ENCODE data around the gene TSBP1.
"Not testable (repeated sequence)": the region's sequence is repeated elsewhere in the genome, so short reads cannot be mapped to it uniquely, and the experiment has no call there.

Gene TSBP1

DNA sequence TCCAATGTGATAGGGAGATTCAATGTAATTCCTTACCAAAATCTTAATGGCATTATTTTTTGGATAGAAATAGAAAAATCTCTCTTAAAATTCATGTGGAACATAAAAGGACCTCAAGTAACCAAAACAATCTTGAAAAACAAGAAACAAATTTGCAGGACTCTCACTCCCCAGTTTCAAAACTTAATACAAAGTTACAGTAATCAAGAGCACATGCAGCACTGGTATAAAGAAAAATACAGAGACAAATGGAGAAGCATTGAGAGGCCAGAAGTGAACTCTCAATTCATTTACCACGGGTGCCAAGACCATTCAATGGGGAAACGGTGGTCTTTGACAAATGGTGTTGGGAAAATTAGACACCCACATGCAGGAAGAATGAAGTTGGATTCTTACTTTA, 7.8 kb upstream of the TSBP1 start:
- DNase-seq (ENCODE audit: low read depth): no peak
- TF ChIP-seq, protein P1, sequence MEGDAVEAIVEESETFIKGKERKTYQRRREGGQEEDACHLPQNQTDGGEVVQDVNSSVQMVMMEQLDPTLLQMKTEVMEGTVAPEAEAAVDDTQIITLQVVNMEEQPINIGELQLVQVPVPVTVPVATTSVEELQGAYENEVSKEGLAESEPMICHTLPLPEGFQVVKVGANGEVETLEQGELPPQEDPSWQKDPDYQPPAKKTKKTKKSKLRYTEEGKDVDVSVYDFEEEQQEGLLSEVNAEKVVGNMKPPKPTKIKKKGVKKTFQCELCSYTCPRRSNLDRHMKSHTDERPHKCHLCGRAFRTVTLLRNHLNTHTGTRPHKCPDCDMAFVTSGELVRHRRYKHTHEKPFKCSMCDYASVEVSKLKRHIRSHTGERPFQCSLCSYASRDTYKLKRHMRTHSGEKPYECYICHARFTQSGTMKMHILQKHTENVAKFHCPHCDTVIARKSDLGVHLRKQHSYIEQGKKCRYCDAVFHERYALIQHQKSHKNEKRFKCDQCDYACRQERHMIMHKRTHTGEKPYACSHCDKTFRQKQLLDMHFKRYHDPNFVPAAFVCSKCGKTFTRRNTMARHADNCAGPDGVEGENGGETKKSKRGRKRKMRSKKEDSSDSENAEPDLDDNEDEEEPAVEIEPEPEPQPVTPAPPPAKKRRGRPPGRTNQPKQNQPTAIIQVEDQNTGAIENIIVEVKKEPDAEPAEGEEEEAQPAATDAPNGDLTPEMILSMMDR (conservative IDR thresholded peaks at IDR 0.05; ENCODE audit: control insufficient read depth, insufficient read depth, low read depth, low read length): no peak

DNA sequence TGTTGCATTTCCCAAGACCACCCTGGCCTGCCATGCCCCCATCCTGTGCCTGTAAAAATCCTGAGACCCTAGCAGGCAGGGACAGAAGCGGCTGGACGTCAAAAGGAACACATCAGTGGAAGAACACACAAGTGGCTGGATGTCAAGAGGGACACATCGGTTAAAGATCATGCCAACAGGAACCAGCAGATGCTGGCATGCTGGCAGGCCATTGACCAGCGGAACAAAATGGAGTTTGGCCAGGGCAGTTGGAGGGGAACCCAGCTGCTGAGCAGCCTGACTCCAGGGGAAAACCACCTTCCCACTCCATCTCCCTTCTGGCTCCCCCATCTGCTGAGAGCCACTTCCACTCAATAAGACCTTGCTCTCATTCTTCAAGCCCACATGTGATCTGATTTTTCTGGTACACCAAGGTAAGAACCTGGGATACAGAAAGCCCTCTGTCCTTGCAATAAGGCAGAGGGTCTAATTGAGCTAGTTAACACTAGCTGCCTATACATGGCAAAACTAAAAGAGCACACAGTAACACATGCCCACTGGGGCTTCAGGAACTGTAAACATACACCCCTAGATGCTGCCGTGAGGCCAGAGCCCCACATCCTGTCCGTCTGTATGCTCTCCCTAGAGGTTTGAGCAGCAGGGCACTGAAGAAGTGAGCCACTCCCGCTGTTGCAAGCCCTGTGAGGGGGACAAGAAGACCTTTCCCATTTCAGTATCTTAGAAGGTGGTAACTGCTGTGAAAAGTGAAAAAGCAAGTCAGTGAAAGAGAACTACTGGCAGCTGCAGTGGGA, 4.2 kb upstream of the TSBP1 start:
- TF ChIP-seq, protein P1 (conservative IDR thresholded peaks at IDR 0.05; ENCODE audit: control insufficient read depth, insufficient read depth, low read depth, low read length): no peak
- H3K4me3 ChIP-seq (ENCODE audit: control insufficient read depth, low read depth, low read length): no peak overlapping the region
- no peak for DNase-seq (ENCODE audit: low read depth)

More for the DNA sequence above, 7.8 kb upstream of the TSBP1 start:
- H3K4me3 ChIP-seq (ENCODE audit: control insufficient read depth, low read depth, low read length): no peak overlapping the region

DNA sequence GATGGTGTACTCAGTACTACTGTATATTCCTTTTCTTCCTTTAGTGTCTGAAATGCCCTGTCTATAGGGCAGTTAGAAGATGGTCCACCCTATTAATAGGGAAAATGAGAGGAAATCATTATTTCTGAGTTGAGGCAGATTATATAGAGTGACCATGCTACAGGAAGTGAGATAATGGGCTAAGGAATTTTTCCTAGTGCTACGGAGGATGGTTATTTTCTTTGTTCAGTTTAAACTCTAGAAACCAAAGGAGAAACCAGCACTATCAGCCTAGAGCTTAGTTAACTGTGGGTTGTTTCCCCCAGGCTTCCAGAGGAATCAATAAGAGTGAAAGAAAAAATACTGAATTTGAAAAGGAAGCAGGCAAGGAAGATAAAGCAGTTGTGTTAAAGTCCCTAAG, 474 bp downstream of the TSBP1 start:
- DNase-seq (ENCODE audit: low read depth): no peak
- TF ChIP-seq, protein P1 (conservative IDR thresholded peaks at IDR 0.05; ENCODE audit: control insufficient read depth, insufficient read depth, low read depth, low read length): no peak
- no peak overlapping the region for H3K4me3 ChIP-seq (ENCODE audit: control insufficient read depth, low read depth, low read length)

DNA sequence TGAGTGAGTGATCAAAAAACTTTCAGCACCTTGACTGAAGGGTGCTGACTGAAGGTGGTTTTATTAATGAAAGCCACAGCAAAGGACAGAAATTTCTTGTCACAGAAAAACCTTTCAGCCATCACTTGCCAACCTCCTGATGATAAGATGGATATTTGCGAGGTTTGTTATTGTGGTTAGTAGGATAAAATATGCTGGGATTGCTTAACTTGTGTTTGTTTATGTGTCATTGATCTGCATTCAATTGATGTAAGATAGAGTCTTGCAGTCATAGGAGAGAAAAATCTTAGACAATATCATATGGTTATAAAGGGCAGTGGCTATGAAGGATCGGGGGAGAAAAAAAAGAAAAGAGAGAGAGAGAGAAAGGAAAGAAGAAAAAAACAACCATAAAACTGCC, 1.2 kb downstream of the TSBP1 start:
- TF ChIP-seq, protein P1 (conservative IDR thresholded peaks at IDR 0.05; ENCODE audit: control insufficient read depth, insufficient read depth, low read depth, low read length): no peak
- peak; percentile 77 for DNase-seq (ENCODE audit: low read depth)
- no peak overlapping the region for H3K4me3 ChIP-seq (ENCODE audit: control insufficient read depth, low read depth, low read length)

DNA sequence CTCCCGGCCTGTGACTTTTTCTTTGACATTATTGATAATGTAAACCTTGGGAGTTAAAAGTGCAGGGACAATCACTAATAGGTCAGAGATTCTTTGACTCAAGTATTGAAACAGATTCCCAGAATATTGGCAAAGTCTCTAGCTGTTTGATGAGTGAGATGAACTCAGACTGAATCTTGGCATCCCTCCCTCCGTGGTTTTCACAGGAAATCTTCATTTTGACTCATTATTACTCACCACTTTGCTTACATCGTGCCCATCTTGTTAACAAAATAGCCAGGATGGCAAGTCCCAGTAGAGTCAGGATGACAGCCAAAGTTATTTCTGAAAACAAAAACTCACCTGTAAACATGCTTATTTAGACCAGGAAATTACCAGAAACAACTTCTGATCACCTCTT, 2.0 kb downstream of the TSBP1 start:
- H3K4me3 ChIP-seq (ENCODE audit: control insufficient read depth, low read depth, low read length): no peak overlapping the region
- peak; percentile 99 for DNase-seq (ENCODE audit: low read depth)
- TF ChIP-seq, protein P1 (conservative IDR thresholded peaks at IDR 0.05; ENCODE audit: control insufficient read depth, insufficient read depth, low read depth, low read length): no peak

DNA sequence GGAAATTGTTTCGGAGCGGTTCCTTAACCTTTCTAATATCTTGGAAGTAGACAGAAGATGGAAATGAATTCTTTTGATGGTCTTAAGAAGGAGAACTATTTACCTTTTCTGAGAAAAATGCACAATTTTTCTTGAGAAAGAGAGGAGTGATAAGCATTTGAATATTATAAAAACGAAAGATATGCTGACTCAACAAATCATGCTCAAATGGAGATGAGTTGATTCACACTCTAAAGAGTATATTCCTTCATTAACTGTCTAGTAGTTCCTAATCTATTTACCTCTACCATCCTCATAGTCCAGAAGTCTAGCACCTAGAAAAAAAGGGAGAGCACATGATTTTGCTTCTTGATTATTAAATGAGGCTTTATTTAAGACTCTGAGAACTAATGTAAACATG, 4.1 kb downstream of the TSBP1 start:
- TF ChIP-seq, protein P1 (conservative IDR thresholded peaks at IDR 0.05; ENCODE audit: control insufficient read depth, insufficient read depth, low read depth, low read length): no peak
- no peak overlapping the region for H3K4me3 ChIP-seq (ENCODE audit: control insufficient read depth, low read depth, low read length)
- DNase-seq (ENCODE audit: low read depth): no peak

DNA sequence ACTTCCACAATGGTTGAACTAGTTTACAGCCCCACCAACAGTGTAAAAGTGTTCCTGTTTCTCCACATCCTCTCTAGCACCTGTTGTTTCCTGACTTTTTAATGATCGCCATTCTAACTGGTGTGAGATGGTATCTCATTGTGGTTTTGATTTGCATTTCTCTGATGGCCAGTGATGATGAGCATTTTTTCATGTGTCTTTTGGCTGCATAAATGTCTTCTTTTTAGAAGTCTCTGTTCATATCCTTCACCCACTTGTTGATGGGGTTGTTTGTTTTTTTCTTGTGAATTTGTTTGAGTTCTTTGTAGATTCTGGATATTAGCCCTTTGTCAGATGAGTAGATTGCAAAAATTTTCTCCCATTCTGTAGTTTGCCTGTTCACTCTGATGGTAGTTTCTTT, 12.5 kb downstream of the TSBP1 start:
- H3K4me3 ChIP-seq (ENCODE audit: control insufficient read depth, low read depth, low read length); DNase-seq (ENCODE audit: low read depth): not testable (repeated sequence)

DNA sequence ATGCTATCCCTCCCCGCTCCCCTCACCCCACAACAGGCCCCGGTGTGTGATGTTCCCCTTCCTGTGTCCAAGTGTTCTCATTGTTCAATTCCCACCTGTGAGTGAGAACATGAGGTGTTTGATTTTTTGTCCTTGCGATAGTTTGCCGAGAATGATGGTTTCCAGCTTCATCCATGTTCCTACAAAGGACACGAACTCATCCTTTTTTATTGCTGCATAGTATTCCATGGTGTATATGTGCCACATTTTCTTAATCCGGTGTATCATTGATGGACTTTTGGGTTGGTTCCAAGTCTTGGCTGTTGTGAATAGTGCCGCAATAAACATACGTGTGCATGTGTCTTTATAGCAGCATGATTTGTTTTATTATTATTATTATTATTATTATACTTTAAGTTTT, 13.2 kb downstream of the TSBP1 start:
- not testable (repeated sequence) for H3K4me3 ChIP-seq (ENCODE audit: control insufficient read depth, low read depth, low read length); DNase-seq (ENCODE audit: low read depth)
